Heart right ventricle (tissue), 16 donors: ENCODE results near the gene CCL15. TPM values are rescaled to one million over a fixed set of nuclear protein-coding genes. Genes with fewer than 3 reads are reported as not detected.

Experiments
- ATAC-seq, 8 donors: fragments of 200-7000 bp; cut with Tn5 transposase; one replicate each; pipeline ENCODE4 v1.9.1; 2020; ENCODE audit warnings: mild to moderate bottlenecking in 8 of 8, moderate library complexity in 8 of 8, moderate number of reproducible peaks in 1 of 8
- DNase-seq, 2 donors: peaks; one replicate each; pipeline ENCODE4 v3.0.0-alpha.2; 2020
- H3K27ac ChIP-seq, 10 donors: fragments of 200-600 bp; sonication (generic) in 2 of 10; one replicate each; pipeline versions ENCODE4 v1.5.0 to v1.8.0; 2020 to 2022; ENCODE audit warnings: mild to moderate bottlenecking in 3 of 10
- H3K27me3 ChIP-seq, 7 donors: fragments of 200-600 bp; one replicate each; pipeline ENCODE4 v1.8.0; 2021 to 2022; ENCODE audit warnings: mild to moderate bottlenecking in 2 of 7
- H3K36me3 ChIP-seq, 9 donors: fragments of 200-600 bp; sonication (generic) in 1 of 9; one replicate each; pipeline versions ENCODE4 v1.5.0 to v1.8.0; 2020 to 2022; ENCODE audit warnings: mild to moderate bottlenecking in 2 of 9
- H3K4me1 ChIP-seq, 9 donors: fragments of 200-600 bp; sonication (generic) in 1 of 9; one replicate each; pipeline versions ENCODE4 v1.5.0 to v1.8.0; 2020 to 2022; ENCODE audit warnings: mild to moderate bottlenecking in 4 of 9
- H3K4me3 ChIP-seq, 10 donors: fragments of 200-600 bp; sonication (generic) in 2 of 10; one replicate each; pipeline versions ENCODE4 v1.5.0 to v1.8.0; 2020 to 2022; ENCODE audit warnings: mild to moderate bottlenecking in 7 of 10, moderate library complexity in 2 of 10
- H3K9me3 ChIP-seq, 11 donors: fragments of 200-600 bp in 10 of 11; sonication (generic) in 2 of 11; one replicate each; pipeline versions ENCODE4 v1.5.0 to v1.8.0; 2013 to 2022; ENCODE audit warnings: mild to moderate bottlenecking in 2 of 11, control low read depth in 1 of 11, moderate library complexity in 1 of 11
- WGBS, 2 donors: extraction: QIAGEN DNeasy Blood & Tissue Kit; methylation state at CpG; one replicate each; pipeline ENCODE4 v1.1.7; 2013; ENCODE audit warnings: inconsistent platforms in 1 of 2; 5-methylcytosine and 5-hydroxymethylcytosine counted together
- intact Hi-C, 10 donors: fragments of 100-400 bp; cut with DNase I; formaldehyde crosslinking; loops; one replicate each; pipeline versions ENCODE4 v1.11.1 to v1.14.2; 2022
- polyA plus RNA-seq, 2 donors: library from polyadenylated mRNA; stranded (reverse); fragments of 200-250 nt; gene quantifications; one replicate each; pipeline ENCODE4 v1.2.3, GENCODE V29; 2013
- total RNA-seq, 10 donors: library from RNA; stranded (reverse); fragmentation: NEBNext Ultra II Directional in 3 of 10; extraction: Animal tissue kit (Norgen Biotek cat#: 25700) in 3 of 10; gene quantifications; one replicate each; pipeline versions ENCODE4 v1.2.1 to v1.2.4, GENCODE V29; 2021 to 2023
- TF ChIP-seq, protein P1 (sequence below), 9 donors: fragments of 200-600 bp; sonication (generic) in 2 of 9; IDR thresholded peaks; one replicate each; pipeline versions ENCODE4 v1.5.0 to v1.8.0; 2021 to 2022; ENCODE audit warnings: antibody characterized with exemption in 9 of 9, mild to moderate bottlenecking in 5 of 9, moderate library complexity in 1 of 9
- donor health status: Arrhythmogenic right ventricular cardiomyopathy.
- donor health status: ischemic (EF 13 %, LVEDD 7.1; RV severe dilation, severe dysfunction).
- donor health status: healthy with polysubstance abuse.
- donor health status: DM: no; HTN: yes; CAD: no.
- donor health status: DM: no; HTN: no; CAD: no.
- donor health status: ischemic (EF 25% LVEDD 6.9; RV normal size, moderate dysfunction).
- donor health status: ischemic (EF 25% LVEDD 5.7; RV mildly dilated, moderate dysfunction).
- donor health status: healthy.
- donor health status: DM: yes; HTN: yes; CAD: no.
- donor health status: Ischemic cardiomyopathy.
- donor health status: ischemic (EF 35%, LVEDD 5.7; RV mildly dilated, moderate dysfunction).
- donor health status: nonischemic (EF 11% LVEDD 7.7; RV severe dilation, severe dysfunction).
- donor health status: DM: yes; HTN: yes; CAD: no.
- donor health status: PGD.
- donor health status: ischemic (EF 29% LVEDD 5.4; RV normal size, mild dysfunction).
- donor health status: nonischemic (EF 23%, LVEDD 6.1; RV moderate dilation, normal function).

The CCL15 gene
- total and polyA plus RNA-seq, 12 donors, result not detected

DNA sequence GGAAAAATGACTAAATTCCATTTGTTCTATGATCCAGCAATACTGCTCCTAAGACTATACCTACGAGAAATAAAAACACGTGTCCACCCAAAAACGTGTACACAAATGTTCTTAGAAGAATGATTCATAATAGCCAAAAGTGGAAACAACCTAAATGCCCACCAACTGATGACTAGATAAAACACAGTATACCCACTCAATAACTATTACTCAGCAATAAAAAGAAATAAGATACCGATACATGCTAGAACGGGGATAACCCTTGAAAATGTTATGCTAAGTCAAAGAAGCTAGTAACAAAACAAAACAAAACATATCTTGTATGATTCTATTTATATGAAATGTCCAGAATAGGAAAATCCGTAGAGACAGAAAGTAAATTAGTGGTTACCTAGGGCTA is 37.7 kb downstream of the CCL15 start:
- DNase-seq (no peak), ATAC-seq (no peak)
- intact Hi-C loops, result loop anchor here in 2 of 10 donors (10.0 kb wide), 2 partner anchors 111 to 181 kb away; no protein-coding TSS in a partner anchor

DNA sequence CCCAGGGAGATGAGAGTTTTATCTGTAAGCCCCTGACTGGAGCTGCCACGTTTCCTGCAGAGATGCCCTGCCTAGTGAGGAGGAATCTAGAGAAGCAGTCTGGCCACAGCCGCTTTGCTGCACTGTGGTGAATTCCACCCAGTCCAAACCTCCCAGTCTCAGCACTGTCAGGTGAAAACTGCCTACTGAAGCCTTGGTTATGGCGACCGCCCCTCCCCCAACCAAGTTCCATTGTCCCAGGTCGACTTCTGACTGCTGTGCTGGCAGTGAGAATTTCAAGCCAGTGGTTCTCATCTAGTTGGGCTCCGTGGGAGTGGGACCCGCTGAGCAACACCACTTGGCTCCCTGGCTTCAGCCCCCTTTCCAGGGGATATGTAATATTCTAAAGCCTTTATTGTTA is 47.6 kb downstream of the CCL15 start:
- peaks cover 0 to 34% (median 16%) of the 10 kb centered on the region in 7 donors for H3K27me3 ChIP-seq
- no peak overlapping the region for H3K4me3 ChIP-seq
- H3K36me3 ChIP-seq, result no peaks in the 10 kb centered on the region
- no peak for DNase-seq
- no peak overlapping the region for H3K27ac ChIP-seq
- H3K4me1 ChIP-seq, result no peaks in the 10 kb centered on the region
- TF ChIP-seq, protein P1, sequence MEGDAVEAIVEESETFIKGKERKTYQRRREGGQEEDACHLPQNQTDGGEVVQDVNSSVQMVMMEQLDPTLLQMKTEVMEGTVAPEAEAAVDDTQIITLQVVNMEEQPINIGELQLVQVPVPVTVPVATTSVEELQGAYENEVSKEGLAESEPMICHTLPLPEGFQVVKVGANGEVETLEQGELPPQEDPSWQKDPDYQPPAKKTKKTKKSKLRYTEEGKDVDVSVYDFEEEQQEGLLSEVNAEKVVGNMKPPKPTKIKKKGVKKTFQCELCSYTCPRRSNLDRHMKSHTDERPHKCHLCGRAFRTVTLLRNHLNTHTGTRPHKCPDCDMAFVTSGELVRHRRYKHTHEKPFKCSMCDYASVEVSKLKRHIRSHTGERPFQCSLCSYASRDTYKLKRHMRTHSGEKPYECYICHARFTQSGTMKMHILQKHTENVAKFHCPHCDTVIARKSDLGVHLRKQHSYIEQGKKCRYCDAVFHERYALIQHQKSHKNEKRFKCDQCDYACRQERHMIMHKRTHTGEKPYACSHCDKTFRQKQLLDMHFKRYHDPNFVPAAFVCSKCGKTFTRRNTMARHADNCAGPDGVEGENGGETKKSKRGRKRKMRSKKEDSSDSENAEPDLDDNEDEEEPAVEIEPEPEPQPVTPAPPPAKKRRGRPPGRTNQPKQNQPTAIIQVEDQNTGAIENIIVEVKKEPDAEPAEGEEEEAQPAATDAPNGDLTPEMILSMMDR (IDR thresholded peaks at IDR 0.05), result no peak
- no peak for ATAC-seq
- no peaks in the 10 kb centered on the region for H3K9me3 ChIP-seq
- 45 to 49% methylated on average over 7 of the region's 7 CpGs for WGBS, 2 donors
- intact Hi-C loops, result no loop called here

More for the DNA sequence above, 37.7 kb downstream of the CCL15 start:
- no peaks in the 10 kb centered on the region for H3K4me1 ChIP-seq
- WGBS, 2 donors, result 83 to 85% methylated on average over 6 of the region's 6 CpGs
- peaks cover 0 to 40% (median 18%) of the 10 kb centered on the region in 7 donors for H3K27me3 ChIP-seq
- H3K9me3 ChIP-seq, result no peaks in the 10 kb centered on the region
- TF ChIP-seq, protein P1 (IDR thresholded peaks at IDR 0.05), result no peak
- H3K36me3 ChIP-seq, result no peaks in the 10 kb centered on the region
- H3K27ac ChIP-seq, result no peak overlapping the region
- H3K4me3 ChIP-seq, result no peak overlapping the region

DNA sequence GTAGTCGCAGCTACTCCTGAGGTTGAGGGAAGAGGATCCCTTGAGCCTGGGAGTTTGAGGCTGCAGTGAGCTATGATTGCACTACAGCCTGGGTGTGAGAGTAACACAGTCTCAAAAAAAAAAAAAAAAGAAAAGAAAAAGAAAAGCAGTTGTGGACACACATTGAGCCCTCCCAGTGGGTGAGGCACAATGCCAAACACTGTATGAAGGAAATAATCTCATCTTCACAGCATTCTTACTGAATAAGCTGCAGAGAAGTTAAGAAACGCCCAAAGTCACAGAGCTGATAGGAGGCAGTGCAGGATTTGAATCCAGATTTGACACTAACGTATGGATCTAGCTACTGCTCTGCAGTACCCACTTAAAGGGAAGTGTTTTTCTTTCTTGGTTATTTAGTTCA is 52.0 kb downstream of the CCL15 start:
- TF ChIP-seq, protein P1 (IDR thresholded peaks at IDR 0.05), result no peak
- Histone ChIP-seq H3K4me1 (peaks cover 0 to 4% (median 0%) of the 10 kb centered on the region in 9 donors), H3K27ac (no peak overlapping the region), H3K27me3 (peaks cover 0 to 20% (median 6%) of the 10 kb centered on the region in 7 donors), H3K4me3 (no peak overlapping the region), H3K36me3 (no peaks in the 10 kb centered on the region), H3K9me3 (no peaks in the 10 kb centered on the region)
- no peak for ATAC-seq
- 60 to 67% methylated on average over 3 of the region's 3 CpGs for WGBS, 2 donors
- DNase-seq, result no peak
- intact Hi-C loops, result loop anchor here in 1 of 10 donors (10.0 kb wide), 1 partner anchor 95 kb away; no protein-coding TSS in a partner anchor

DNA sequence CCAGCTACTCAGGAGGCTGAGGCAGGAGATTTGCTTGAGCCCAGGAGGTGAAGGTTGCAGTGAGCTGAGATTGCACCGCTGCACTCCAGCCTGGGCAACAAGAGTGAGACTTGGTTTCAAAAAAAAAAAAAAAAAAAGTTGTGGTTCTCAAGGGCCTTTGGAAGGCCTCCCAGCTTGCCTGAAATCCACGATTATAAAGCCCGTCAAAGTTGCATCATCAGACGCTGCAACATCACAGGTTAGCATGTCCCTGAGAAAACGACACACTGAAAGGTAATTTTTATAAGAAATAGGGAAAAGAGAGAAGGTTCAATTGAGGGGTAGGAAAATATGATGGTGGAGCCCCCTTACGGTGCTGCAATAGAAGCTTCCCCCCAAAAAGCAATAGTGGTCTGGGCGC is 53.3 kb downstream of the CCL15 start:
- Histone ChIP-seq H3K27ac (no peak overlapping the region), H3K36me3 (no peaks in the 10 kb centered on the region), H3K4me3 (no peak overlapping the region), H3K9me3 (no peaks in the 10 kb centered on the region), H3K27me3 (peaks cover 0 to 19% (median 6%) of the 10 kb centered on the region in 7 donors), H3K4me1 (peaks cover 0 to 4% (median 0%) of the 10 kb centered on the region in 9 donors)
- TF ChIP-seq, protein P1 (IDR thresholded peaks at IDR 0.05), result no peak
- intact Hi-C loops, result loop anchor here in 1 of 10 donors (10.0 kb wide), 1 partner anchor 93 kb away; no protein-coding TSS in a partner anchor
- WGBS, 2 donors, result 91 to 93% methylated on average over 7 of the region's 7 CpGs
- ATAC-seq (no peak), DNase-seq (no peak)

Other genes with a start within 250 kb of the CCL15 start
- gene GAS2L2, start 248.3 kb downstream of the CCL15 start, total RNA-seq, result under 1 TPM in 6 of 10 donors, not detected in 4; 0.09 to 0.89 (median 0.14) TPM
- gene GAS2L2, start 248.3 kb downstream of the CCL15 start, polyA plus RNA-seq, result under 1 TPM; 0.03 to 0.15 TPM
- not detected for gene C17orf50, start 240.7 kb downstream of the CCL15 start, total RNA-seq
- not detected for gene C17orf50, start 240.7 kb downstream of the CCL15 start, polyA plus RNA-seq
- gene MMP28, start 205.9 kb downstream of the CCL15 start, total RNA-seq, result 1 to 10 TPM; 1.4 to 3.4 (median 1.9) TPM
- 1 to 10 TPM; 5.4 to 7.4 TPM for gene MMP28, start 205.9 kb downstream of the CCL15 start, polyA plus RNA-seq
- gene TAF15, start 192.1 kb downstream of the CCL15 start, total RNA-seq, result 100 to 1,000 TPM; 102 to 158 (median 135) TPM
- gene TAF15, start 192.1 kb downstream of the CCL15 start, polyA plus RNA-seq, result 10 to 100 TPM; 56.1 to 72.2 TPM
- not detected for gene HEATR9, start 132.7 kb downstream of the CCL15 start, total RNA-seq
- gene HEATR9, start 132.7 kb downstream of the CCL15 start, polyA plus RNA-seq, result not detected
- gene CCL5, start 121.2 kb downstream of the CCL15 start, total RNA-seq, result 10 to 100 TPM in 1 of 10 donors, 1 to 10 TPM in 6, under 1 TPM in 3; 0.47 to 29.8 (median 1.3) TPM
- gene CCL5, start 121.2 kb downstream of the CCL15 start, polyA plus RNA-seq, result 1 to 10 TPM; 1.5 to 1.8 TPM
- 1 to 10 TPM in 1 of 10 donors, under 1 TPM in 1, not detected in 8; 0.46 to 1.3 TPM for gene RDM1, start 70.8 kb downstream of the CCL15 start, total RNA-seq
- not detected for gene RDM1, start 70.8 kb downstream of the CCL15 start, polyA plus RNA-seq
- not detected for gene LYZL6, start 57.8 kb downstream of the CCL15 start, total RNA-seq
- not detected for gene LYZL6, start 57.8 kb downstream of the CCL15 start, polyA plus RNA-seq
- gene CCL16, start 20.1 kb downstream of the CCL15 start, total RNA-seq, result not detected
- gene CCL16, start 20.1 kb downstream of the CCL15 start, polyA plus RNA-seq, result under 1 TPM; 0.03 to 0.88 TPM
- gene CCL14, start 14.8 kb downstream of the CCL15 start, total RNA-seq, result 10 to 100 TPM in 2 of 10 donors, 1 to 10 TPM in 8; 1.0 to 16.4 (median 5.1) TPM
- 10 to 100 TPM; 28.6 to 77.3 TPM for gene CCL14, start 14.8 kb downstream of the CCL15 start, polyA plus RNA-seq
- 1 to 10 TPM in 1 of 10 donors, not detected in 9; 1.6 TPM for gene CCL23, start 16.4 kb upstream of the CCL15 start, total RNA-seq
- gene CCL23, start 16.4 kb upstream of the CCL15 start, polyA plus RNA-seq, result 1 to 10 TPM in 1 of 2 donors, under 1 TPM in 1; 0.38 to 1.5 TPM
- gene CCL18, start 62.7 kb upstream of the CCL15 start, total RNA-seq, result 10 to 100 TPM in 1 of 10 donors, 1 to 10 TPM in 7, under 1 TPM in 1, not detected in 1; 0.83 to 21.0 (median 2.0) TPM
- gene CCL18, start 62.7 kb upstream of the CCL15 start, polyA plus RNA-seq, result 1 to 10 TPM in 1 of 2 donors, under 1 TPM in 1; 0.97 to 1.0 TPM
- 10 to 100 TPM in 2 of 10 donors, under 1 TPM in 5, not detected in 3; 0.24 to 12.3 (median 0.52) TPM for gene CCL3, start 88.6 kb upstream of the CCL15 start, total RNA-seq
- gene CCL3, start 88.6 kb upstream of the CCL15 start, polyA plus RNA-seq, result under 1 TPM in 1 of 2 donors, not detected in 1; 0.83 TPM
- 10 to 100 TPM in 2 of 10 donors, under 1 TPM in 8; 0.32 to 18.2 (median 0.74) TPM for gene CCL4, start 102.3 kb upstream of the CCL15 start, total RNA-seq
- 1 to 10 TPM in 1 of 2 donors, under 1 TPM in 1; 0.80 to 1.0 TPM for gene CCL4, start 102.3 kb upstream of the CCL15 start, polyA plus RNA-seq
- gene TBC1D3B, start 175.1 kb upstream of the CCL15 start, total RNA-seq, result 1 to 10 TPM in 9 of 10 donors, under 1 TPM in 1; 0.94 to 2.9 (median 1.7) TPM
- gene TBC1D3B, start 175.1 kb upstream of the CCL15 start, polyA plus RNA-seq, result 1 to 10 TPM in 1 of 2 donors, under 1 TPM in 1; 0.42 to 5.9 TPM
- gene CCL3L1, start 195.2 kb upstream of the CCL15 start, total RNA-seq, result 1 to 10 TPM in 1 of 10 donors, under 1 TPM in 3, not detected in 6; 0.31 to 7.5 (median 0.92) TPM
- under 1 TPM in 1 of 2 donors, not detected in 1; 0.10 TPM for gene CCL3L1, start 195.2 kb upstream of the CCL15 start, polyA plus RNA-seq
- 10 to 100 TPM in 1 of 10 donors, 1 to 10 TPM in 1, under 1 TPM in 2, not detected in 6; 0.62 to 17.1 (median 1.0) TPM for gene CCL4L2, start 209.5 kb upstream of the CCL15 start, total RNA-seq
- gene CCL4L2, start 209.5 kb upstream of the CCL15 start, polyA plus RNA-seq, result under 1 TPM in 1 of 2 donors, not detected in 1; 0.12 TPM